ENCODE results near the gene MYOM1.

MYOM1 gene

DNA sequence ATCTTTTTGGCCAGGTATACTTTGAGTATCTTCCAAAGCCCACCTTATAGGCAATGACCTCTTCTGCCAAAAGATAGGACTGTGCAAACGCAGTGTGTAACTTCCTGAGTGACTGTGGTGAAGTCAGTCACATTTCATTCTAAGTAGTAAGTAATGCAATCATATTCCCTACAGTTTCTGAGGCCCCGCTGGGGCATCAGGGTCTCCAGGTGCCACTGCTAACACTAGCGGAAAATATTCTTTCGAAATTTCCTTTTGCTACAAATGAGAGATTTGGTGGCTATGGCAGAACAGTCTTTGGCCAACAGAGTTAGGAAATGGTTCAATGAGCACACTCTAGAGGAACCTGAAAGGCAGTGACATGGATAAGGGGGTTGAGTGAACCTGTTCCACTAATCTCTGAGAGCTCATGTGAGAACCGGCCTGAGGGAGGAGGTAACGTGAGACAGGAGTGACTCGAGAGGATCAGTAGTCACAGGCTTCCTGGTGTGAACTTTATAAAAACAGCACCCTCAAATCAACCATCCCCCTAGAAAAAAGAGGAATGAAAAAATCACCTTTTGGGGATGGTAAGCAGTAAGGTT lies 104.2 kb downstream of the MYOM1 start:
- Histone ChIP-seq H3K9me2 (replicated peaks; ENCODE audit: control insufficient read depth, low read length) (no peaks in the 10 kb centered on the region), H3K79me2 (ENCODE audit: control insufficient read depth, low read length) (no peaks in the 10 kb centered on the region), H3K36me3 (ENCODE audit: control insufficient read depth, low read length) (no peaks in the 10 kb centered on the region), H3K4me1 (ENCODE audit: control insufficient read depth, low read length) (no peaks in the 10 kb centered on the region), H3K27me3 (ENCODE audit: control insufficient read depth, low read length) (0 out of 2 replicates have a peak, but pooled peaks cover 2% of the 10 kb centered on the region), H4K20me1 (ENCODE audit: control insufficient read depth, insufficient read depth, low read depth, low read length) (no peaks in the 10 kb centered on the region), H3K4me2 (ENCODE audit: low read length) (no peak overlapping the region), H3K4me3 (ENCODE audit: low read length) (no peak overlapping the region), H3F3A (ENCODE audit: control insufficient read depth, insufficient read depth) (no peaks in the 10 kb centered on the region), H3K9me3 (ENCODE audit: control insufficient read depth, insufficient read depth, low read length) (no peaks in the 10 kb centered on the region), H3K27ac (ENCODE audit: low read depth, low read length) (no peak overlapping the region)
- TF ChIP-seq, protein P1, sequence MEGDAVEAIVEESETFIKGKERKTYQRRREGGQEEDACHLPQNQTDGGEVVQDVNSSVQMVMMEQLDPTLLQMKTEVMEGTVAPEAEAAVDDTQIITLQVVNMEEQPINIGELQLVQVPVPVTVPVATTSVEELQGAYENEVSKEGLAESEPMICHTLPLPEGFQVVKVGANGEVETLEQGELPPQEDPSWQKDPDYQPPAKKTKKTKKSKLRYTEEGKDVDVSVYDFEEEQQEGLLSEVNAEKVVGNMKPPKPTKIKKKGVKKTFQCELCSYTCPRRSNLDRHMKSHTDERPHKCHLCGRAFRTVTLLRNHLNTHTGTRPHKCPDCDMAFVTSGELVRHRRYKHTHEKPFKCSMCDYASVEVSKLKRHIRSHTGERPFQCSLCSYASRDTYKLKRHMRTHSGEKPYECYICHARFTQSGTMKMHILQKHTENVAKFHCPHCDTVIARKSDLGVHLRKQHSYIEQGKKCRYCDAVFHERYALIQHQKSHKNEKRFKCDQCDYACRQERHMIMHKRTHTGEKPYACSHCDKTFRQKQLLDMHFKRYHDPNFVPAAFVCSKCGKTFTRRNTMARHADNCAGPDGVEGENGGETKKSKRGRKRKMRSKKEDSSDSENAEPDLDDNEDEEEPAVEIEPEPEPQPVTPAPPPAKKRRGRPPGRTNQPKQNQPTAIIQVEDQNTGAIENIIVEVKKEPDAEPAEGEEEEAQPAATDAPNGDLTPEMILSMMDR (IDR thresholded peaks at IDR 0.05; ENCODE audit: low read depth, low read length, poor library complexity, severe bottlenecking) = no peak
- no peak for TF ChIP-seq EZH2phosphoT487 (IDR thresholded peaks at IDR 0.05; ENCODE audit: borderline replicate concordance, low read length)

DNA sequence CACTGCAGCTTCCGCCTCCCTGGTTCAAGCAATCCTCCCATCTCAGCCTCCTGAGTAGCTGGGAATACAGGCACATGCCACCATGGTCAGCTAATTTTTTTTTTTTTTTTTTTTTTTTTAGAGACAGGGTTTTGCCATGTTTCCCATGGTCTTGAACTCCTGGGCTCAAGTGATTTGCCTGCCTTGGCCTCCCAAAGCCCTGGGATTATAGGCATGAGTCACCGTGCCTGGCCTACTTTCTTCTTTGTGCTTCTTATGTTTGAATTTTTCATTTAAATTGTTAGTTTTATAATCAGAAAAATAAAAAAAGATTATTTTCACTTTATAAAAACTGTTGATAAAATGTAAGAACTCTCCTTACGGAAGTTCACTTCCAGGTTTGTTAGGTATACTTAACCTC lies 105.3 kb downstream of the MYOM1 start:
- TF ChIP-seq, protein P1 (IDR thresholded peaks at IDR 0.05; ENCODE audit: low read depth, low read length, poor library complexity, severe bottlenecking) = no peak
- TF ChIP-seq EZH2phosphoT487 (IDR thresholded peaks at IDR 0.05; ENCODE audit: borderline replicate concordance, low read length) = no peak
- Histone ChIP-seq H3K9me3 (ENCODE audit: control insufficient read depth, insufficient read depth, low read length) (no peaks in the 10 kb centered on the region), H3F3A (ENCODE audit: control insufficient read depth, insufficient read depth) (no peaks in the 10 kb centered on the region), H3K4me2 (ENCODE audit: low read length) (no peak overlapping the region), H4K20me1 (ENCODE audit: control insufficient read depth, insufficient read depth, low read depth, low read length) (no peaks in the 10 kb centered on the region), H3K36me3 (ENCODE audit: control insufficient read depth, low read length) (no peaks in the 10 kb centered on the region), H3K79me2 (ENCODE audit: control insufficient read depth, low read length) (no peaks in the 10 kb centered on the region), H3K4me3 (ENCODE audit: low read length) (no peak overlapping the region), H3K27me3 (ENCODE audit: control insufficient read depth, low read length) (0 out of 2 replicates have a peak, but pooled peaks cover 2% of the 10 kb centered on the region), H3K27ac (ENCODE audit: low read depth, low read length) (no peak overlapping the region), H3K9me2 (replicated peaks; ENCODE audit: control insufficient read depth, low read length) (no peaks in the 10 kb centered on the region), H3K4me1 (ENCODE audit: control insufficient read depth, low read length) (no peaks in the 10 kb centered on the region)

DNA sequence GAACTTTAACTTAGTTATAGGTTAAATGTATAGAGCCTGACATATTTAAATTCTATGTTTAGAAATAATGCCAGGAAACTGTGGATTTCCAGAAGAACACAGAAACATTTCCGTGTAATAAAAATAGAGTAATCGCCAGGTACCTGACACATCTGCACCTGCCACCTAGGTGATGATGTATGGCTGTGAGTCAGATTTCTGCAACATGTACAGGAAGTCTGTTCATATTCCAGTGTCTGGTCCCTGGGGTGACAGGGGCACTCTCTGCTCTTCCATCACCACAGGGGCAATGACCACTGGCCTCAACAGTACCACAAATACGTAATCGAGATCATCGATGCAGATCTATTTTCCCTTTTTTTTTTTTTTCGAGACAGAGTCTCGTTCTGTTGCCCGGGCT lies 105.7 kb downstream of the MYOM1 start:
- no peaks in the 10 kb centered on the region for H3K36me3 ChIP-seq (ENCODE audit: control insufficient read depth, low read length)
- H3K9me2 ChIP-seq (replicated peaks; ENCODE audit: control insufficient read depth, low read length) = no peaks in the 10 kb centered on the region
- 0 out of 2 replicates have a peak, but pooled peaks cover 2% of the 10 kb centered on the region for H3K27me3 ChIP-seq (ENCODE audit: control insufficient read depth, low read length)
- H4K20me1 ChIP-seq (ENCODE audit: control insufficient read depth, insufficient read depth, low read depth, low read length) = no peaks in the 10 kb centered on the region
- no peak overlapping the region for H3K4me2 ChIP-seq (ENCODE audit: low read length)
- no peaks in the 10 kb centered on the region for H3K9me3 ChIP-seq (ENCODE audit: control insufficient read depth, insufficient read depth, low read length)
- no peaks in the 10 kb centered on the region for H3F3A ChIP-seq (ENCODE audit: control insufficient read depth, insufficient read depth)
- no peak overlapping the region for H3K4me3 ChIP-seq (ENCODE audit: low read length)
- H3K4me1 ChIP-seq (ENCODE audit: control insufficient read depth, low read length) = no peaks in the 10 kb centered on the region
- no peaks in the 10 kb centered on the region for H3K79me2 ChIP-seq (ENCODE audit: control insufficient read depth, low read length)
- TF ChIP-seq, protein P1 (IDR thresholded peaks at IDR 0.05; ENCODE audit: low read depth, low read length, poor library complexity, severe bottlenecking) = no peak
- no peak for TF ChIP-seq EZH2phosphoT487 (IDR thresholded peaks at IDR 0.05; ENCODE audit: borderline replicate concordance, low read length)
- H3K27ac ChIP-seq (ENCODE audit: low read depth, low read length) = no peak overlapping the region

Data from DOHH2 (cell line).